Activated CD4-positive, alpha-beta T cell treated with anti-CD3 and anti-CD28 coated beads, Interleukin-2, amount 50 U/mL, for 24 hours (primary cell): ENCODE measurements around the gene ZNRF3.
"Not testable (repeated sequence)": the region's sequence is repeated elsewhere in the genome, so short reads cannot be mapped to it uniquely, and the experiment has no call there.

Experiments used
- DNase-seq, 2 donors: peaks; one replicate each; pipeline ENCODE4 v3.0.0-alpha.2; 2020; ENCODE audit warnings: low read depth in 1 of 2, low spot score in 1 of 2

The ZNRF3 gene

GRCh38 chr22:28882878-28883656 lies at the start of gene ZNRF3:
Gene ZNRF3 (plus strand): TSS chr22:28883572. CDS start chr22:28883767, 195 bp downstream.
- DNase-seq: peak; percentile 87 to 89

DNA sequence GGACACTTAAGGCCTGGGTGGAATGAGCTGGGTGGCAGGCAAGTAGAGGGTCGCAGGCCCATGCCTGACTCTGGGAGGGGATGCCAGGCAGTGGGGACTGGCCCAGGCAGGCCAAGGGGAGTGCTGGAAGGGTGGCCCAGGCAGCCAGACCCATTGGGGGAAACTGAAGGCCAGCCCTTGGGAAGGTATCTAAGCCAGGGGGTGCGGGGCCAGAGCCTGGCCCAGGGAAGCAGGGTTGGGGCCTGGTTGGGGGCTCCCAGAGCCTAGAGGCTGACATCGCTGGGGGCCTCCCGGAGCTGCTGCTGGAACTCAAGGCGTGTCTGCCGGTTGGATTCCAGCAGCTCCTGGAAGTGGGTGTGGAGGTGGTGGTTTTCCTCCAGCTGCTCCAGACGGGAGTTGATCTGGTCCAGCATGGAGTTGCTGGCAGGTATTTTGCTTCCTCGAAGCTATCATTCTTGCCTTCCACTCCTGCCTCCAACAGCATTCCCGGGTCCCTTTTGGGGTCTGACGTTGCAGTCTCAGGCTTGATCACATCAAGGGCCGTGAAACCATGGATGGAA lies 47.7 kb upstream of the ZNRF3 start:
- no peak for DNase-seq

- no peak for DNase-seq
Observed at GRCh38 chr22:28837640-28838039, 45.7 kb upstream of the ZNRF3 start.

GRCh38 chr22:28838971-28839370 lies 44.4 kb upstream of the ZNRF3 start:
- no peak for DNase-seq

DNA sequence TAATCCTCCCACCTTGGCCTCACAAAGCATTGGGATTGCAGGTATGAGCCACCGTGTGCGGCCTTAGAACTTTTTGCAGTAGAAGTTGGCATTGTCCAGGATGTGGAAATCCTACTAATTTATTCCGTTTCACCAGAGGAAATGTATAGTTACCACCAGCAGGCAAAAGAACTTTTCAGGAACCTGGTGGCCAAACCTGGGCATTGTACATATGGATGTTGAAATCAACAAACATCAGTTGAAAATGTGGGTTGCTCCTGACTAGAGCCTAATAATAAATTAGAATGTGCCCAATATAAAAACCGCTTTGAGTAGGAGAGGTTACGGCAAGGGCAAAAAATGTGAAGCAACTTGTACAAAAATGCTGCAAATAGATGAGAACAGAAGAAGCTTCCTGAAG lies 42.3 kb upstream of the ZNRF3 start:
- DNase-seq: no peak

- no peak for DNase-seq
Observed at GRCh38 chr22:28843633-28844032, 39.7 kb upstream of the ZNRF3 start.

- not testable (repeated sequence) for DNase-seq
Observed at GRCh38 chr22:28844277-28844676, 39.1 kb upstream of the ZNRF3 start.

- DNase-seq: no peak
Observed at GRCh38 chr22:28846994-28847393, 36.4 kb upstream of the ZNRF3 start.

- peak in 1 of 2 donors; percentile 41 for DNase-seq
Observed at GRCh38 chr22:28855355-28856094, 27.8 kb upstream of the ZNRF3 start.

- no peak for DNase-seq
Observed at GRCh38 chr22:28856095-28856455, 27.3 kb upstream of the ZNRF3 start.

DNA sequence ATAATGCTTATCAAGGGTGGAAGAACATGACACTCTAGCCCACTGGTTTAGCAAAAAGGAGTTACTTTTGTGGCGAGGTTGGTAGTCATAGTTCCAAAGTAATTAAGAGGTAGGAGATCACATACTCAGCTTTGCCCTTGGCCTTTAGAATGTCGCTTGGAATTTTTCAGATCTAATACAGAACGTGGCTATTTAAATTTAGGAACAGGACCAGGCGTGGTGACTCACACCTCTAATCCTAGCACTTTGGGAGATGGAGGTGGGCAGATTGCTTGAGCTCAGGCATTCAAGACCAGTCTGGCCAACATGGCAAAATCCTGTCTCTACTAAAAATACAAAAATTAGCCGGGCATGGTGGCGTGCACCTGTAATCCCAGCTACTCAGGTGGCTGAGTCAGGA lies 26.1 kb upstream of the ZNRF3 start:
- DNase-seq: no peak

DNA sequence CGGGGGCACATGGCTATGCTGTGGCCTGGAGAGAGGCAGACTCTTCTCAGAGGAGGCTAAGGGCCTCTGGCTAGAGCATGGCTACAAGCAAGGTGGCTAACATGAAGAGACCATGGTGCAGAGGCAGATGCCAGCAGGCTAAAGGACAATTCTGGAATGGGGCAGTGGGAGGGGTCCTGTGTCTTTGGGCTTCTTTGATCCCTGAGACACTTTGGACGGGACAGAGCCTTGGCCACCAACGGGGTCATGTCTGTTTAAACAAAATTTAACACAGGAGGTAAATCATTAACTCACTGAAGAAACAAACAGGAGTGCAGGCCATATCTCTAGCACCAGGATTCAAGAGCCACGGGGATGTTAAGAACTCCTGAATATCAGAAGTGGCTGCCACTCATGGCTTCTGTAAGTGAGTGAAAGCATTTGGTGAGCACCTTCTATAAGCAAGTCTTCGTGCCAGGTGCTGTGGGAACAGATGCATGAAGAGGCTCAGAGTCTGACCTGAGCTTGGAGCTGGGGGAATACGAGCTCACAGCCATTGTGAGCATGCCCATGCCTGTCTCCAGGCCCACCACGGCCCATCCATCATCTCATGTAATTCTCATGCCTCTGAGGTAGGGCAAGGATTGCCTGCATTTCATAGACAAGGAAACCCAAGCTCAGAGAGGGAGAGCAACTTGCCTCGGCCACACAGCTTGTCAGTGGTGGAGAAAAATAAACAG lies 18.3 kb upstream of the ZNRF3 start:
- DNase-seq: no peak

DNA sequence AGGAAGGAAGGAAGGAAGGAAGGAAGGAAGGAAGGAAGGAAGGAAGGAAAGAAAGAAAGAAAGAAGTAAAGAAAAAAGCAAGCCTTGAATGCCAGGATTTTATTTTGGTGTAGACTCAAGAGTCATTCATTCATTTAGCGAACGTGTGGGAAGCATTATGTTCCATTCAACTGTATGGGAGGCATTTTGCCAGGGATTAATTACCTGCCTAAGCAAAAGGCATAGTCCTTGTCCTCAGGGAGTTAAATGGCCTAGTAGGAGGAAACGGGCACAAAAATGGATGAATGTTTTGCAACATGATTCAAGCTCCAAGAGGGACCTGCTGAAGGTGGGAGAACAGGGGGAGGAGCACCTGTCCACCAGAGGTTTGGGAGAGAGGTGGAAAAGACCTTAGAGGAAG lies 16.2 kb upstream of the ZNRF3 start:
- DNase-seq: no peak

GRCh38 chr22:28868389-28868788 lies 15.0 kb upstream of the ZNRF3 start:
- peak in 1 of 2 donors; percentile 22 for DNase-seq

DNA sequence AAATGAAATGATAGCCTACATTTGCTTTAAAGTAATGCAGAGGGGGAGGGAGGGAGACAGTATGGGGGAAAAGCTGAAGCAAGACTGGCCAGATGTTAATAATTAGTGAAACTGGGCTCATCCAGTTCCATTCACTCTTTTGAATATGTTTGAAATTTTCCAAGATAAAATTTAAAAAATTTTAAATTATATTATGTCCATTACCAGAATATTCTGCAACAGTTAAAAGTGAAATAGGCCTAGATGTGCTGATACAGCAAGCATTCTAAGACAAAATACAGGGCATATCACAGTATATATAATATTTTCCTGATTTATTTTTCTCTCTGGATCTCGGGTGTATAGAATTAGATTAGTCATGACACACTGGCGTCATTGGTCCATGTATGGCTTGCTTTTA lies 13.6 kb upstream of the ZNRF3 start:
- no peak for DNase-seq

GRCh38 chr22:28873183-28873963 lies 10.0 kb upstream of the ZNRF3 start:
- DNase-seq: no peak

DNA sequence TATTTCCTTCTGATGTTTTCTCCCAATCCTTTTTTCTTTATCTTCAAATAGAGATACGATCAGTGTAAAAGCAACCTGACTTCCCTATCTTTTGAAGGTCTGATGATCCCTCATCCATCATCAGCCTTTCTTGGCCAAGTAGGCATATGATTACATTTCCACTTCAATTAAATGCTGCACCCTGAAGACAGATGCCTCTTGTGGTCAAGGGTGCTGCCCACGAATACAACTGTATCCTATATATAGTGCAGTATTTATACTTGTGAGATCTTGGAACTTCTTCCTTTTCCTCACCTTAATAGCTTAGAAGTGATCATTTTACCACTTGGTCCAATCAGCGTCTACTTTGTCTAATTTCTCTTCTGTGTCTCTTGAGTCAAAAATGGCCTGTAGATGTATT lies 9.3 kb upstream of the ZNRF3 start:
- no peak for DNase-seq

DNA sequence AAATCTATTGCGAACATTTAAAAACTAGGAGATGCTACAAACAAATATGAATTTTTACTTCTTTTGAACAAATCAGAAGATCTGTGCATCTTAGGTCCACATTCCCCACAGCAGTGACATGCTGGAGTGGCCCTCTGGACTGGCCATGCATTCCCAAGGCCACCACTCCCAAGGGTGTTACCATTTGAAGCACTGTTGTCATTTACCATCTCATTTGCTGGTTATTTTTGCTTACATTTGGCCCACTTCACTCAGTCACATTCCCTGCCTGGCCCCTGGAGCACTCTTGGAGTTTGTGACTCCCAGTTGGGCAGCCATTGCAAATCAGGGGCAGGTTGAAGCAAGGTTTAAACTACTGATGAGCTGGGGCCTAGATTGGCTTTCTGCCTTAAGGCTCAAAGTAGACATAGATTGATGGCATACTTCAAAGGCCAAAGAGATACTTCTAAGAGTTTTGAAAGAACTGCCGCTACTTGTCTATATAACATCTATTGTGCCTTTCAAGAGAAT lies 8.5 kb upstream of the ZNRF3 start:
- DNase-seq: no peak

DNA sequence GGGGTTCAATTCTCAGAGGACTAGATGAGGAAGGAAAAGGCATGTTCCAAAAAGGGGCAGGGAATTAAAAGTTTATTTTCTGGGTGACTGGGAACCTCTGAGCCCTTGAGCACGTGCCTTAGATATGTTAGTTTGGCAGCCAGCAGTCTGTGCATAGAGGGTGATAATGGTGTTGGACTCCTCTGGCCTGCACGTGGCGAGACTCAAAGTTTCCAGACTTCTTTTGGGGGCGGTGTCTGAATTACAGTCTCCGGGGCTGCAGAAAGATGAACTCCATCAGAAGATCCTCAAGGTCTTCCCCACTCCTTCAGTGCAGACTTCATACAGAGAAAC lies 861 bp upstream of the ZNRF3 start:
- DNase-seq: peak in 1 of 2 donors; percentile 22

GRCh38 chr22:28883657-28883916 lies 215 bp downstream of the ZNRF3 start:
- DNase-seq: no peak
